ENCODE results near the gene FGF1.

FGF1 gene

DNA sequence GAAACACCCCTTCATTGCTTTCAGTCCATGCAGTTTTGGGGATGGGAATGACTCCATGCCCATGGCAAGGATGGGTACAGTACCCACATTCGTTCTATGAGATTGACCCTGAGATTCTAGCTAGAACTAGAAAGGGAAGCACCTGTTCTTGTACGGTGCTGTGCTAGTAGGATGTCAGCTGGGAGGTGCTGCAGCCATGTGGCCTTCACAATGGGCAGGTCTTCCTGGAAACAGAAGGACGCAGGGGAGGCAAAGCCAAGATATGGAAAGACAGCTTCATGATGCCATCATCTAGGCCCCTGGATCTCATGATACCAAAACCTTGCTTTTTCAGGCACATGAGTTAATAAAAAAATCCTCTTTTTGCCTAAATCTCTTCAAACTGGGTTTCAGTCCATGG lies 10.5 kb upstream of the FGF1 start:
- no peak for DNase-seq

DNA sequence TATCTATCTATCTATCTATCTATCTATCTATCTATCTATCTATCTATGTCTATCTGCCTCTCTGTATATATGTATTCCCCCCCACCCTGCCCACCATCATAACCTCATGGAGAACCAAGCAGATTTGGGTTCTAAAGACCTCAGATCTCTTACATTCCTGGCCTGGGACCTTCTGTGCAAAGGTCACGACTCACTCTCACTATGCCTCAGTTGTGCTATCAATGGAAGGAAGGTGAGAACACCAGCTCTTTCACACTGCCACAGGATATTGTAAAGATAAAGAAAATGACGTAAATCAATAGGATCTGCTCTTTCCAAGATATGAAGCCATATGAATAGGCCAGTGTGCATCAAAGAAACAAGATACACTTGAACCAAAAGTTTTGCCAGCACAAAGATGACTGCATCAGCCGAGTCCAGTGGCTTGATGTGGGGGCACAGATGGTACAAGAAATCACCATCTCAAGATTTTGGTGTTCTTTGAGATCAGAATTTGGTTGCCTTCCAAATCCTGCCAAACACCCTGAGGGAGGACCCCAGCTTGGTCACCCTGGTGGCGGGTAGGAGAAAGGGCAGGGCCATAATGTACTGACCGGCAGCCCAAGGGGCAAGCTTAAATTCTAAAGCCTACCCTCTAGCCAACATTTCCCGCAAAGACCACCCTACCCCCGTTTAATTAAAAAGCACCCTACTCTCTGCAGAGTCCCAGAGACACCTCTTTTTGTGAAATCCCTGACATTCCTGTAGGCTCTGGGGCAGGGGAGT lies 8.4 kb upstream of the FGF1 start:
- no peak for DNase-seq

DNA sequence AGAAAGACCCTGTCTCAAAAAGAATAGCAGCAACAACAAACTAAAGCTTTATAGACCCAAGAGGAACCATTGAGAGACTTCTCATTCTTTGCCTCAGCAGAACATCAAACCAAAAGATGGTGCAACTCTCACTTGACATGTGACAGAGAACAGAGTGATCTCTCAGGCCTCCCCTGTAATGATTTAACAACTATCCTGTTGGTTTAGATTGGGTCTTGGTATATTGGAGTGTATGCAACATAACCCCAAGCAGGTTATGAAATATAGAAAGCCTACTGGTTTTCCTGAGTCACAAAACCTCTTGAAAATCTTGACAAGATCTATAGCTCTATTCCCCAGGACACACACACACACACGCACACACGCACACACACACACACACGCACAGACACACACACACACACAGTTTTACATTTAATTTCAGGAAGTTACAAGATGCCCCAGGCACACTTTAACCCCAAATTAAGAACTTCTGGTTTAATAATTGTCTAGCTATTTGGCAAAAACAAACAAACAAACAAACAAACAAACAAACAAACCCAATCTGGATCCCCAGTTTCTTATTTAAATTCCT lies 6.5 kb upstream of the FGF1 start:
- no peak for DNase-seq

DNA sequence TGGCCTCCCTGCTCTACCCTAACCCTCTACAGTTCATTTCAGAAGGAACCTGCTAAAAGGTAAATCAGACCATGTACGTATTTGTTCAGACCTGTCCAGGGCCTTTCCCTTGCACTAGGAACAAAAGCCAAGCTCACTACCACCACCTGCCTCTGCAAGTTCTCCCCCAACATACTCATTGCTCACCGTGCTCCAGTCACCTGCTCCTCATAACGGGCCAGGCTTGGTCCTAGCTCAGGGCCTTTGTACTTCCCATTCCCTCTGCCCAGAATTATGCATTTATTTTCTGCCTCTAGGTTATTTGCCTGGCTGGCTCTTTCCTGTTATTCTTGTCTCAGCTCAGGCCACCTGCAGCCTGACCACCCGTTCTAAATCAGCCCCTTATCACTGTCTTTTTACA lies 4.8 kb upstream of the FGF1 start:
- DNase-seq = no peak

DNA sequence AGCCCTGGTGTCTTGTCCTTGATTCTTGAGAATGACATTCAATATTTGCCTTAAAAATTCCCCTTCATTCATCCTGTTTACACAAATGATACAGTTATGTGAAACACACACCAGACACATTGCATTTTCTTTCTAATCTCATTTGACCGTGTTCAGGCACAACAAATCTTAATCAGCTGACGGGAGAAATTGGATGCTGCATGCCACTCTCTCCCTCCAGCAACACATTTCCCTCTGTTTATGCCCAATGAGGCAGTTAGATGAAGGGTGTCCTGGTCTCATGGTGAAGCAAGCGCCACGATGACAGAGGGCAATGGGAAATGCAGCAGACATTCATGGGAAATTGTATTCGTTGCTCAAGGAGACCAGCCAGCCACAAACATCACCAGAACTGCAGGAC lies 3.2 kb upstream of the FGF1 start:
- no peak for DNase-seq

DNA sequence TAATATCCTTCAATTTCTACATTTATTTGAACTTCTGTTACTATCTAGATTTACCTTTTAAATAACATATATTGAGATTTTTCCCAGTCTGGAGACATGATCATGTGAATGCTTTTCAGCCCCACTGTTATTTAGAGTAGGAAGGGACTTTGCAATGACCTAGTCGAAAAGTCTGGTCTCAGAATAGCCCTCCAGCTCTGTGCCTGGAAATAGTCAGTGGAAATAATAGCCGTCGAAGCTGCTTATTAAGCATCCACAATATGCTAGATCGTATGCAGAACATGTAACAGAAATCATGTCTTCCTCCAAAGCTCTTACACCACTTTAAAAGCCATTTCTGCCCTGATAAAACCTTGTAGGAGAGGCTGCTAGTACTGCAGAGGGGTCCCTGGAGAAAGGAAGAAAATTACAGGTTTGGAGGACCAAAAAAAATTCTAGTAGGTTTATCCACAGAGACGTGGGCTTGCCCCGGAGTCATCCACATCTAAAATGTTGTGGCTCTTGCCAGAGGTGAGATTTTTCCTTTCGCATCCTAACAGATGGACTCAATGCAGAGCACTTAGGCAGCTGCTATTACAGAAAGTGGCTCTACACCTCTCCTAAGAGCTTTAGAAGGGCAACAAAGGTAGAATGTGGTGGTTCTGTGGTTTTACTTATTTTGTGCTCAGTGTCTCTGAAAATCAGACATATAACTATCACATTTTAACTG lies 2.5 kb upstream of the FGF1 start:
- DNase-seq = no peak

DNA sequence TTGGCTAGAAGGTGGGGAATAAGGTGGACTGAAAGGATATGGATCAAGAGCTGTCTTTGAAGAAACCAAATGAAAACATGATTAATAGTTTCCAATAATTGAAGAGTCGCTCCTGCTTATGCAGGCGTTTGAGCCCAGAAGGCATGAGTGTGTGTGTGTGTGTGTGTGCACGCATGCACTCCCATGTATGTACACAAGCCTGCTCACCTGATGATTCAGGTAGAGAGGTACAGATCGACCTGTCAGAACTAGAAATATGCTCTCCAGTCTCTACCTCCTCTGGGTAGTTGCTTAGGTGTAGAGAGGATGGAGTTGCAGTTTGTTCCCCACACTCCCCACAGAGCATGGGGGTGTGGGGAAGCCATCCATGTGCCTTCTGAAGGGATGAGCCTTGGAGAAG lies 1.1 kb upstream of the FGF1 start:
- no peak for DNase-seq

DNA sequence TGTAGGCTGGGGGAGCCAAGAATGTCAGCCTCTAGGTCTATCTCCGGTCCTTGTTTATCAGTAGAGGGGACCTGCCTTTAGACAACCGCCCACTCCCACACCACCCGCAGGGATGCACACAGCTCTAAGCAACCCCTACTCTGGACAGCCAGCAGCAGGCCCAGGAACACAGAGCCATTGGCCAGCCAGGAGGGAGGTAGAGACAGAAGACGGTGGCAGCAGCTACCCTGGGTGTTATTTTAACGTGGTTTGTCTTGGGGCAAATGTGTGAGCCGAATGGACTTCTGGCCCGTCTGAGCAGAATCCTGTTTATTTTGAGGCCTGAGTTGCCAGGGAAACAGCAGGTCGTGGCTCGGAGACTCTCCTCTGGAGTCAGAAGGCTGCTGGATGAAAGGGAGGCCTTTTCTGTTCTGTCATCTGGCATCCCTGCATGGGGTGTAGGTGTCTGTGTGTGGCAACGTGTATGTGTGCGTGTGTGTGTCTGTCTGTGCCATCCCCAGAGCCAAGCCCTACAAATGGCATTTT lies 382 bp upstream of the FGF1 start:
- no peak for DNase-seq

DNA sequence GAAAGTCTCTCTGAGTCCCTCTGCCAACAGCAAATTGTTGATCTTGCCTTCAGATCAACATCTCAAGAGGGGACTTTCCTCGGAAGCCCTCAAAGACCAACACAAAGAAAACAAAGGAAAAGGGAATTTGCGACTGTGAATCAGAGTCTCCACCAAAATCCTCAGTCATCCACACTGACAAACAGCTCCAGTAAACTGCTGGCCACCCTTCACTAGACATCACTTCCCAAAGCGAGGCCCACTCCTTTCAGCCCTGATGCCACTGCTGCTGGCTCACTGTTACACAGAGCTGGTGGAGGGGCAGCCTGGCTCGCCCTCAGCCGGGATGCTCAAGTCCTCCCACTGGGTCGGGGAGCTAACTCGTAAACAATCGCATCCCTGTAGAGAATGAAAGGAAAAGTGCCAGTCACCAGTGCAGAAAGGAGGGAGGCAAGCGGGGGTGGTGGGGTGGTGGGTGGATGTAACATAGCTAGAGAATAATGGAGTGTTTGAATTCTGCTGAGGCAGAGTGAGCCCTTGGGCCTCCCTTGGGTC lies 1.3 kb downstream of the FGF1 start:
- no peak for DNase-seq

DNA sequence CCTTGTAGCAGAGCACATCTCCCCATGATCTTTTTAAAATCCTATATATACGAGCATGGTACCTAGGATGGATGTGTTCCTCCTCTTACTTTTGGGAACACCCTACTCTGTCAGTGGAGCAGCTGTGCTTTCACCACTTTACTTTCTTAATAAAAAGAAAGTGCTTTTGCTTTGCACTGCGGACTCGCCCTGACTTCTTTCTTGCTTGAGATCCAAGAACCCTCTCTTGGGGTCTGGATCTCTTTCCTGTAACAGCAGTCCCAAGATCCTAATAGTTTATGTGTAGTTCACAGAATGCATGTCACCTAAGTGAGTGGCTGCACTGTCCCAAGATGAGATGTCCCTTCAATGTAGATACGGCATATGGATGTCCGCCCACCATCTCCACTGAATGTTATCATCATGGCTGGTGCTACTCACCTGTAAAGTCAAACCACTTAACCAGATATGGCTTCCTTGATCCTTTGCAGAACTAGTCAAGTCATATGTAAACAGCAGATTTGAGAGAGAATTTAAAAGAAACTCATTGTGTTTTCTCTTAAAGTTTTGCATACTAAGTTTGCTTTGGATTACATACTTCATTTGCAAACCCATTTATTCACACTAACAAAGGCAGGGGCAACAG lies 1.9 kb downstream of the FGF1 start:
- no peak for DNase-seq

DNA sequence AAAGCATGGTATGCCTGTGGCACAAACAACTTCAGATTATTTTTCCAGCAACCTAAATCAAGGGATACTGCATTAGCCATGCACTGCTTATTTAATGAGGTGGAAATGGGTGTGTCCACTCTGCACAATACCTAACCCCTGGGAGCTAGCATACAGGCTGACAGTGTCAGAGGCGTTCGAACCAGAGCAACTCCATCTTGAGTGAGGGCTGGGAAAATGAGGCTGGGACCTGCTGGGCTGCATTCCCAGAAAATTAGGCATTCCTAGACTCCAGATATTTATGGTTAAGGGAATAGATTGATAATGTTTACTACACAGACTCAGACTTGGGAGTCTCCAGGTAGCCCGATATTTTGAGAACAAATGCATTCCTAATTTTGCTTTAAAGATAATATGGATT lies 2.8 kb downstream of the FGF1 start:
- DNase-seq = no peak

DNA sequence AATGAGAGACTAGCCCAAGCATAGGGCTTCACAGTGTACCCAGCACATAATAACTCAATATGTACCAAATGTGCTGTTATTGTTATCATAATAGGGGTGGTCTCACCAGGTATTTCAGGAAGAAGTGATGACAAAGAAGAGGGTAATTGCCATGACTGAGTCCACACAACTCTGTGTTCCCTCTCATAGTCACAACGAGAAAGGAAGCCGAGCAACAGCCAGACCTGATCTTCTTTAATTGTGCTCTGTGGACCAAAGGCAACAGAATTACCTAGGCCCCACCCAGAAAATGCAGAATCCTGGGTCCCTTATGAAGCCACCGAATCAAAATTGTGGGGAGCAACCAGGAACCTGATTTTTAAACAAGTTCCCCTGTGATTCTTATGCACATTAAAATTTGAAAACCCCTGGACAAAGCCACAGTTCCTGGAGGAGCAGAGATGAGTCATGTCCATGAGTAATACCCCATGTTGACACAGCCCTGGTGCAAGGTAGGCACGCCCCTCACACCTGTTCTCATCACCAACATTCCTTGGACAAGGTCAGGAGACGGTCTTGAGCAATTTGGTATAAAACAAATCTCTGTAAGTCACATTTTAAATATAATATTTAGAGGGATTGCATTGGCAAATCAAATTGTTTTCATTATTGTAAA lies 5.2 kb downstream of the FGF1 start:
- no peak for DNase-seq

DNA sequence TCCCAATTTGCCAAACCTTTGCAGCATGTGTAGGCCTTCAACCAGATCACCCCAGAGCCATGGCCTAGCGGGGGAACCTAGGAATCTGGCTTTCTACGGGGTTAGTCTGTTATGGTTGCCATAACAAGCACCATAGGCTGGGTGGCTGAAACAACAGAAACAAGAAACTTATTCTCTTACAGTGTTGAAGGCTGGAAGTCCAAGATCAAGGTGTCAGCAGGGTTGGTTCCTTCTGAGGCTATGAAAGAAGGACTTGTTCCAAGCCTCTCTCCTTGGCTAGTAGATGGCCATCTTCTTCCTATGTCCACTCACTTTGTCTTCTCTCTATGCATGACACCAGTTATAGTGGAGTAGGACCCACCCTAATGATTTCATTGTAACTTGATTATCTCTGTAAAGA lies 6.1 kb downstream of the FGF1 start:
- DNase-seq = no peak

DNA sequence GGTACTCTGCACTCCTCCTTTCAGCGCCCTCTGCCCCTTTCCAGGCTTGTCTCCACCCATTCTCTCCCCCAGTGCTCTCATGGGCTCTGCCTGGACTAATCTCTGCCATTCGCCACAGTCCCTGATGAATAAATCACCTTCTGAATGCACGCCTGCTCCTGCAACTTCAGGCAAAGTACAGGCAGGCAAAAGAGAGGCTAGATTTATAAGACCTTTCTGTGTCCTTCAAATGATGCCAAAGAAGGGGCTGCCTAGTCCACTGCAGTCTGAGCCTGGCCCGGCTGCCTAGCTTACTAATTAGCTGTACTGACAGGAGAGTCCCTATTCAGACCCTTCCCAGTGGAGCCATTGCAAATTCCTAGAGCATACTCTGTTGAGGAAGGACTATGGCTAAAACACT lies 7.4 kb downstream of the FGF1 start:
- DNase-seq = no peak

DNA sequence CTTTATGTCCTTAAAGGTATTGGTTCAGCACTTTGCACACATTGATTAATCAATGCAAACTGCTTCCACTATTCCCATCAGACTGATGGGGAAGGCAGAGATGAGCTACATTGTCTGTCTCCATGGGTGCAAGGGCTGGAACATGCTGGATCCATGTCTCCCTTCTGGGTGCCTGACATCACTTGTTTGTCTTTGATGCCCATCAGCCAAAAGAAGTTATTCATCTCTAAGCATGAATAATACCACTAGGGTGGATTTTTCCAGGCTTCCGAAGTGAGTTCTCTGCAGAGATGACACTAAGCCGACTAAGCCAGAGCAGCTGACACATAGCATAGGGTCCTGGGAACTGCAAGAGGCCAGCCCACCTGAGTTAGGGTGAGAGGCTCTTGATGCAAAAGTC lies 8.7 kb downstream of the FGF1 start:
- no peak for DNase-seq

DNA sequence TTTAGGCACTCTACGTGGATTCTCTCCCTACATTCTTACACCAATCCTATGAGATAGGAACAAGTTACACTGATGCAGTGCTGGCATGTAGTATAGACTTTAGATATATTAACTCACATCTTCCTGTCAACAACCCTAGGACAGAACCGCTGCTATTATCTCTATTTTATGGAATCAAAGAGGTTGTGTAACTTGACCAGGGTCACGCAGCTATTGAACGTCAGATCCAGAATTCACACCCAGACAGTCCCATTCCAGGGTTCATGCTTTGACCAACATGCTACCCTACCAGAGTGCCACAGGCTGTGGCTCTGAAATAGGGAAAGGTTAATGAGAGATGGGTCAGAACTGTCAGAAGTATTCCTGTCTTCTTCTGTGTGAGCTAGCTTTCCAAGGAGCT lies 9.6 kb downstream of the FGF1 start:
- no peak for DNase-seq

DNA sequence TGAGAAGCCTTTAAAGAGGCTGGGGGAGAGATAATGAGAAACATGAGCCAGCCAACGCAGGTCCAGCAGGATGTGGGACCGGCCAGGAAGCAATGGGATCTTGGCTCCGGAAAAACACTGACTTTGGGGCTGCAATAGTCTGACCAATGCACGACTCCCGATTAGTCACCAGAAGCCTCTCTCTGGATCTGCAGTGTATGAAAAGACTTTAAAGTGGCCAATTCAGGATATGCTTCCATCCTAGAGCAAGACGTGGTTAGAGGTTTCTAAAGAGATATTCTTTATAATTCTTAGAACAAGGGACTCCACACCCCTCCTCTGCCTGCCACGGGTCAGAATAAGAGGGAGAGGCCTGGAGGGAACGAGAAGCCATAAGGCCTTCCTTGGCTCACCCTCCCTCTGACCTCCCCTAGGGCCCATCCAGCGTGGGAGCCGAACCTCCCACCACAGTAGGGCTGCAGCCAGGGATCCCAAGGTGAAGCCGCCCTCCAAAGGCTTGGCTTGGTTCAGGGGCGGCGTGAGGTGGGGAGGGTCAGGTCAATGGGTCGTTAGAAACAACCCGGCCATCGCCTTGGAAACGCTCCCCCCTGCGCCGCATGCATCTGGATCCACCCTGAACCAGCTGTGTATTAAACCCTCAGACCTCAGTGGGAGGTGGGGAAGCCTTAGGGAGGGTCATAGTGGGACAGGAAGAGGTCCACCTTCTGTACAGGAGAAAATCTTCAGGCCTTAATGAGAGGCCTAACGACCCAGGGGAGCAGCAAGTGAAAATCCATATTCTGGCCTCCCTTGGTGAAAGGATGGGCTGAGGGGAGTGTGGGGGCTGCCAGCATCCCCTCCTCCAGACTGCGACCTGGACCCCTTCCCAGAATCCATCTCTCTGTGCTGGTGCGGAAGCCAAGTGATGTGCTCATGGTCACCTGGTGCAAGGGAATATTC lies 11.1 kb downstream of the FGF1 start:
- DNase-seq = no peak

DNA sequence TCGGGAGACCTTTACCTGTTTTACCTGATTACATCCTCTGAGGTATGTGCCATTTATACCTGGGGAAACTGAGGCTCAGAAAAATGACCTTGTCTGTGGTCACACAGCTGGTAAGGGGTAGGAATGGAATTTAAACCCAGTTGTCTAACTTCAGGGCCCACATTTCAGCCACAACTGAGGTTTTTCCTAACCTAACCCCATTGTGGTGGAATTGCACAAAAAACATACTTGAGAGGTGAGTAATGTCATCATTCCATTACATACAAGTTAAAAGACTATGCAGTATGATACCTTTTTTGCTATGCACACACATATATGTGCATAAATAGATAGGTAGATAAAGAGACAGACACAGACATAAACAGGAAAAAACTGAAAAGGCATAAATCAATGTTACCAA lies 14.1 kb downstream of the FGF1 start:
- DNase-seq = no peak

DNA sequence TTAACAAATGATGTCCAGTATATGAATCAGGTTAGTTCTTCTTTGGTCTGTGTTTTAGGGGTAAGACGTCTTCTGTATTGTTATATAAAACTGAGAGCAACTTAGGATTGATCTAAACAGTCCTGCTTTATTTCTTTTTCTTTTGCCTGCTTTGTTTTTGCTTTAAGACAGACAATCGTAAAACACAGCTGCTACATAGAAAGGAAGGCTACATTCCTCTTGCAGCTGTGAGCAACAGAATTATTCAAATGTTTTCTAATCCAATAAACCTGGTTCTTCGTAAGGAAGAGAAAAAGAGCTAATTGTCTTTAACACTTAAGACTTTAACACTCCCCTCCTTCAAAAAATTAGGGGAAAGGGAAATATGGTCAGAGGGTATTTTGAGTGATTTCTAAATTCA lies 14.6 kb downstream of the FGF1 start:
- no peak for DNase-seq

DNA sequence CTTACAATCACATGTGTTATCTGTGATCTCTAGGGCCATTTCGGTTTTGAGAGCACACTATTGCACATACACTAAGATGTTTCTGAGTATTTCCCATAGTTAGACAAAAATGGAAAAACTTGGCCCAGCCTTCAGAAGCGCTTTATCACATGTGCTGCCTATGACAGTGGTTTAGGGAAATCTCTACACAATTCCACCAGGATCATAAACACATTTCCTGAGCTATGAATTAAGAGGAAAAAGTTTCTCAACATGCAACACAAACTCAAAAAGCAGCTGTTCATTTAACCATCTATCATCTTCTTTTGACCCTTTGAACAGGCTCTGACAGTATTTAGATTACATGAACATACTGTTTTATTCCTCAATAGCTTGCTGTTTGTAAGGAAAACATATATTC lies 15.1 kb downstream of the FGF1 start:
- no peak for DNase-seq

DNA sequence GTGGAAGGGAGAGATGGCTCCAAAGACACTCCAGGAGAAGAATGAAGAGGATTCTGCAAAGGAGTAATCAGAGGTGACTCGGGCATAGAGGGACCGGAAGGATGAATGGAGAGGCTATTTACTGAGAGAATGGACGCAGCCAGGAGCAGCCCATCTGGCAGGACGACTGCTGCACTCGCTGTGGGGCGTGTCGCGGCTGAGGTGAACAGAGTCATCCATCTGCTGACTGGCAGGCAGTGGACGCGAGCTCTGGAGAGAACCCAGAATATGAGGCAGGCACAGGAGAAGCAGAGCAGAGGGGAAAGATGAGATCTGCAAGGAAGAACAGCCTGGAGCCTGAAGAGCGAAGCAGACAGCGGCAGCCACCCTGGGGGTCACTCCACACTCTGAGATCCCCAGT lies 16.4 kb downstream of the FGF1 start:
- no peak for DNase-seq

DNA sequence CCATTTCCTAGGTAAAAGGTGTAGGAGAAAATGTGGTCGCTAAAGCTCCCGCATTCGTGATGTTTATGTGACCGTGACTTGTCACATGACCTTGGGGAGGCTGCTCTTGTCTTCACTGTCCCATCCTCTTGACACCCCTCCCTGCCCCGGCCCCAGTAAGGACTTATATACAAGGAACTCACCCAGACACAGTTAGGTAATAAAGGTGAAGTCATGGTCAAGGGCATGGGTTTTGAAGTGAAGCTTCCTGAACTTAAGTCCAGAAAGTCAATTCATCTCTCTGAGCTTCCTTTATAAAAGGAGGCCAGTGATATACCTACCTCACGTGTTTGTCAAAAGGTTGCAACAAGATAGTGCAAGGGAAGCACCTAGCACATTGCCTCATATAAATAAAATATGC lies 17.6 kb downstream of the FGF1 start:
- DNase-seq = no peak

All from cerebellar nuclear complex (tissue), 1 donor.